SK-N-SH treated with all-trans-retinoic acid at 6 μM for 48 hours (cell line): ENCODE results near the gene CCT7.

Experiments
- ATAC-seq: fragments of 200-7000 bp; cut with Tn5 transposase; 3 replicates; pipeline ENCODE4 v1.9.1; 2020; ENCODE audit warnings: mild to moderate bottlenecking, moderate library complexity
- ARNTL ChIP-seq: fragments of 450-650 bp; formaldehyde crosslinking; IDR thresholded peaks from 2 replicates; pipeline ENCODE4 v1.5.0; 2020; ENCODE audit warnings: low read depth, mild to moderate bottlenecking, moderate library complexity, borderline replicate concordance
- BACH2 ChIP-seq: fragments of 250-450 bp; sonication (Bioruptor Pico); IDR thresholded peaks from 2 replicates; pipeline ENCODE4 v1.9.0; 2021; ENCODE audit warnings: mild to moderate bottlenecking, borderline replicate concordance
- CSDC2 ChIP-seq: fragments of 250-450 bp; sonication (Bioruptor Pico); IDR thresholded peaks from 2 replicates; pipeline ENCODE4 v1.5.0; 2020; ENCODE audit warnings: mild to moderate bottlenecking, moderate library complexity
- GLIS3 ChIP-seq: fragments of 250-450 bp; sonication (Bioruptor Pico); IDR thresholded peaks from 2 replicates; pipeline ENCODE4 v1.5.0; 2020; ENCODE audit warnings: mild to moderate bottlenecking, moderate library complexity
- ISL1 ChIP-seq: fragments of 250-450 bp; sonication (Bioruptor Pico); IDR thresholded peaks from 2 replicates; pipeline ENCODE4 v2.1.2; 2022; ENCODE audit warnings: mild to moderate bottlenecking, moderate library complexity
- PPARA ChIP-seq: fragments of 250-450 bp; sonication (Bioruptor Pico); IDR thresholded peaks from 2 replicates; pipeline ENCODE4 v1.5.0; 2020; ENCODE audit warnings: mild to moderate bottlenecking, borderline replicate concordance
- RARB ChIP-seq: fragments of 250-450 bp; sonication (Bioruptor Pico); IDR thresholded peaks from 2 replicates; pipeline ENCODE4 v1.8.0; 2021; ENCODE audit warnings: mild to moderate bottlenecking, moderate library complexity
- SNAI2 ChIP-seq: fragments of 250-450 bp; sonication (Bioruptor Pico); IDR thresholded peaks from 2 replicates; pipeline ENCODE4 v1.5.0; 2020; ENCODE audit warnings: mild to moderate bottlenecking, moderate library complexity
- TCF4 ChIP-seq: fragments of 250-450 bp; sonication (Bioruptor Pico); IDR thresholded peaks from 2 replicates; pipeline ENCODE4 v1.8.0; 2021; ENCODE audit warnings: mild to moderate bottlenecking, moderate library complexity, borderline replicate concordance
- TOX ChIP-seq: fragments of 250-450 bp; sonication (Bioruptor Pico); IDR thresholded peaks from 2 replicates; pipeline ENCODE4 v1.8.0; 2021; ENCODE audit warnings: mild to moderate bottlenecking, moderate library complexity, borderline replicate concordance
- ZC3H10 ChIP-seq: fragments of 250-450 bp; sonication (Bioruptor Pico); IDR thresholded peaks from 2 replicates; pipeline ENCODE4 v1.5.1; 2021; ENCODE audit warnings: mild to moderate bottlenecking, moderate library complexity
- ZFP3 ChIP-seq: fragments of 250-450 bp; sonication (Bioruptor Pico); IDR thresholded peaks from 2 replicates; pipeline ENCODE4 v1.5.0; 2020; ENCODE audit warnings: mild to moderate bottlenecking, moderate library complexity
- ZFP30 ChIP-seq: fragments of 450-650 bp; formaldehyde crosslinking; IDR thresholded peaks from 2 replicates; pipeline ENCODE4 v1.5.0; 2022; ENCODE audit warnings: mild to moderate bottlenecking, moderate library complexity
- ZNF565 ChIP-seq: fragments of 450-650 bp; formaldehyde crosslinking; conservative IDR thresholded peaks from 2 replicates; pipeline ENCODE4 v1.5.0; 2020; ENCODE audit warnings: low read depth, mild to moderate bottlenecking, moderate library complexity
- ZNF8 ChIP-seq: fragments of 450-650 bp; formaldehyde crosslinking; IDR thresholded peaks from 2 replicates; pipeline ENCODE4 v1.5.0; 2020; ENCODE audit warnings: mild to moderate bottlenecking, moderate library complexity
- TF ChIP-seq, protein P1 (sequence below): fragments of 250-450 bp; sonication (Bioruptor Pico); IDR thresholded peaks from 2 replicates; pipeline ENCODE4 v1.8.0; 2020; ENCODE audit warnings: mild to moderate bottlenecking, moderate library complexity, borderline replicate concordance
- TF ChIP-seq, protein P2 (sequence below): fragments of 250-450 bp; sonication (Bioruptor Pico); IDR thresholded peaks from 2 replicates; pipeline ENCODE4 v1.5.0; 2020; ENCODE audit warnings: mild to moderate bottlenecking, moderate library complexity
- TF ChIP-seq, protein P3 (sequence below): fragments of 250-450 bp; sonication (Bioruptor Pico); IDR thresholded peaks from 2 replicates; pipeline ENCODE4 v1.8.0; 2021; ENCODE audit warnings: low read depth, mild to moderate bottlenecking, moderate library complexity, borderline replicate concordance
- TF ChIP-seq, protein P4 (sequence below): fragments of 250-450 bp; sonication (Bioruptor Pico); IDR thresholded peaks from 2 replicates; pipeline ENCODE4 v1.5.1; 2020; ENCODE audit warnings: low read depth, mild to moderate bottlenecking, moderate library complexity

CCT7 gene

DNA sequence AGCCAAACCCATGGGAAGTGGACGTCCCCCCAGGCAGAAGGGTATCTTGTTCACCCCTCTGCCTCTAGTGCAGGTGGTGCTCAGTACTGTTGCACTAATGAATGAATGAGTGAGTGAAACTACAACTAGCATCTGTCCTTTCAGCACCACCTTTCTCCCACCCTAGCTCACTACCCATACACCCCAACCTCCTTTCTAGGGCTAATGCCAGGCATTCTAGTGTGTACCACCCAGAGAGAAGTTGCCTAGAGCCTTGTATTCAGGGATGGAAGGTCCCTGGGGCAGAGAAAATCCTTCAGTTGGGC, 22.5 kb downstream of the CCT7 start:
- no peak for TF ChIP-seq ZNF8 (CRISPR knock-in tag)
- TF ChIP-seq TOX: no peak
- TF ChIP-seq ARNTL: no peak
- no peak for TF ChIP-seq ZFP30 (CRISPR knock-in tag)
- no peak for TF ChIP-seq CSDC2 (CRISPR knock-in tag)
- TF ChIP-seq BACH2: no peak
- TF ChIP-seq ISL1 (CRISPR knock-in tag): no peak
- TF ChIP-seq, protein P1, sequence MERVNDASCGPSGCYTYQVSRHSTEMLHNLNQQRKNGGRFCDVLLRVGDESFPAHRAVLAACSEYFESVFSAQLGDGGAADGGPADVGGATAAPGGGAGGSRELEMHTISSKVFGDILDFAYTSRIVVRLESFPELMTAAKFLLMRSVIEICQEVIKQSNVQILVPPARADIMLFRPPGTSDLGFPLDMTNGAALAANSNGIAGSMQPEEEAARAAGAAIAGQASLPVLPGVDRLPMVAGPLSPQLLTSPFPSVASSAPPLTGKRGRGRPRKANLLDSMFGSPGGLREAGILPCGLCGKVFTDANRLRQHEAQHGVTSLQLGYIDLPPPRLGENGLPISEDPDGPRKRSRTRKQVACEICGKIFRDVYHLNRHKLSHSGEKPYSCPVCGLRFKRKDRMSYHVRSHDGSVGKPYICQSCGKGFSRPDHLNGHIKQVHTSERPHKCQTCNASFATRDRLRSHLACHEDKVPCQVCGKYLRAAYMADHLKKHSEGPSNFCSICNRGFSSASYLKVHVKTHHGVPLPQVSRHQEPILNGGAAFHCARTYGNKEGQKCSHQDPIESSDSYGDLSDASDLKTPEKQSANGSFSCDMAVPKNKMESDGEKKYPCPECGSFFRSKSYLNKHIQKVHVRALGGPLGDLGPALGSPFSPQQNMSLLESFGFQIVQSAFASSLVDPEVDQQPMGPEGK (CRISPR knock-in tag): no peak
- TF ChIP-seq, protein P2, sequence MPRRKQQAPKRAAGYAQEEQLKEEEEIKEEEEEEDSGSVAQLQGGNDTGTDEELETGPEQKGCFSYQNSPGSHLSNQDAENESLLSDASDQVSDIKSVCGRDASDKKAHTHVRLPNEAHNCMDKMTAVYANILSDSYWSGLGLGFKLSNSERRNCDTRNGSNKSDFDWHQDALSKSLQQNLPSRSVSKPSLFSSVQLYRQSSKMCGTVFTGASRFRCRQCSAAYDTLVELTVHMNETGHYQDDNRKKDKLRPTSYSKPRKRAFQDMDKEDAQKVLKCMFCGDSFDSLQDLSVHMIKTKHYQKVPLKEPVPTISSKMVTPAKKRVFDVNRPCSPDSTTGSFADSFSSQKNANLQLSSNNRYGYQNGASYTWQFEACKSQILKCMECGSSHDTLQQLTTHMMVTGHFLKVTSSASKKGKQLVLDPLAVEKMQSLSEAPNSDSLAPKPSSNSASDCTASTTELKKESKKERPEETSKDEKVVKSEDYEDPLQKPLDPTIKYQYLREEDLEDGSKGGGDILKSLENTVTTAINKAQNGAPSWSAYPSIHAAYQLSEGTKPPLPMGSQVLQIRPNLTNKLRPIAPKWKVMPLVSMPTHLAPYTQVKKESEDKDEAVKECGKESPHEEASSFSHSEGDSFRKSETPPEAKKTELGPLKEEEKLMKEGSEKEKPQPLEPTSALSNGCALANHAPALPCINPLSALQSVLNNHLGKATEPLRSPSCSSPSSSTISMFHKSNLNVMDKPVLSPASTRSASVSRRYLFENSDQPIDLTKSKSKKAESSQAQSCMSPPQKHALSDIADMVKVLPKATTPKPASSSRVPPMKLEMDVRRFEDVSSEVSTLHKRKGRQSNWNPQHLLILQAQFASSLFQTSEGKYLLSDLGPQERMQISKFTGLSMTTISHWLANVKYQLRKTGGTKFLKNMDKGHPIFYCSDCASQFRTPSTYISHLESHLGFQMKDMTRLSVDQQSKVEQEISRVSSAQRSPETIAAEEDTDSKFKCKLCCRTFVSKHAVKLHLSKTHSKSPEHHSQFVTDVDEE (CRISPR knock-in tag): no peak
- TF ChIP-seq ZC3H10: no peak
- no peak for TF ChIP-seq RARB
- no peak for TF ChIP-seq TCF4 (CRISPR knock-in tag)
- TF ChIP-seq PPARA: no peak
- TF ChIP-seq ZNF565 (CRISPR knock-in tag): no peak
- peak; percentile 13 for ATAC-seq

DNA sequence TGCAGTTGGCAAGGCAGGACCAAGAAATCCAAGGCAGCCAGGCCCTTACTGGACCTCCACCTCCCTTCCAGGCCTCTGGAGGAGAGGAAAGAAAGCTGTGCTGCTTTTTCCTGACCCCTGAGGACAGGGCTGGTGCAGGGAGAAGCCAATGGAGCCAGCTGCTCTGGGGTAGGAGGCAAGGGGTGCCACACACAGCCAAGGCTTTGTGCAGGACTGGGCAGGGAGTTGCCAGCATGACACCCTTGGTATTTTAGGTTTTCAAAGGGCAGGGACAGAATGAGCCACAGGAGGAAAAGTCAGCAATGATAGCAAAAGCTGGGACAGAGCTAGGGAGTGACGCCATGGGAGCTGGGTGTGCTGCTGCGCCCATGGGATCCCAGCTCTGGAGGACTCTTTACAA, 22.9 kb downstream of the CCT7 start:
- TF ChIP-seq BACH2 (no peak), PPARA (no peak), ISL1 (CRISPR knock-in tag) (no peak), ZFP3 (no peak), GLIS3 (no peak), ARNTL (no peak), SNAI2 (CRISPR knock-in tag) (no peak), RARB (no peak)
- TF ChIP-seq, protein P1 (CRISPR knock-in tag): no peak
- TF ChIP-seq, protein P3, sequence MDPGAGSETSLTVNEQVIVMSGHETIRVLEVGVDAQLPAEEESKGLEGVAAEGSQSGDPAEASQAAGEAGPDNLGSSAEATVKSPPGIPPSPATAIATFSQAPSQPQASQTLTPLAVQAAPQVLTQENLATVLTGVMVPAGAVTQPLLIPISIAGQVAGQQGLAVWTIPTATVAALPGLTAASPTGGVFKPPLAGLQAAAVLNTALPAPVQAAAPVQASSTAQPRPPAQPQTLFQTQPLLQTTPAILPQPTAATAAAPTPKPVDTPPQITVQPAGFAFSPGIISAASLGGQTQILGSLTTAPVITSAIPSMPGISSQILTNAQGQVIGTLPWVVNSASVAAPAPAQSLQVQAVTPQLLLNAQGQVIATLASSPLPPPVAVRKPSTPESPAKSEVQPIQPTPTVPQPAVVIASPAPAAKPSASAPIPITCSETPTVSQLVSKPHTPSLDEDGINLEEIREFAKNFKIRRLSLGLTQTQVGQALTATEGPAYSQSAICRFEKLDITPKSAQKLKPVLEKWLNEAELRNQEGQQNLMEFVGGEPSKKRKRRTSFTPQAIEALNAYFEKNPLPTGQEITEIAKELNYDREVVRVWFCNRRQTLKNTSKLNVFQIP (CRISPR knock-in tag): no peak
- TF ChIP-seq, protein P4, sequence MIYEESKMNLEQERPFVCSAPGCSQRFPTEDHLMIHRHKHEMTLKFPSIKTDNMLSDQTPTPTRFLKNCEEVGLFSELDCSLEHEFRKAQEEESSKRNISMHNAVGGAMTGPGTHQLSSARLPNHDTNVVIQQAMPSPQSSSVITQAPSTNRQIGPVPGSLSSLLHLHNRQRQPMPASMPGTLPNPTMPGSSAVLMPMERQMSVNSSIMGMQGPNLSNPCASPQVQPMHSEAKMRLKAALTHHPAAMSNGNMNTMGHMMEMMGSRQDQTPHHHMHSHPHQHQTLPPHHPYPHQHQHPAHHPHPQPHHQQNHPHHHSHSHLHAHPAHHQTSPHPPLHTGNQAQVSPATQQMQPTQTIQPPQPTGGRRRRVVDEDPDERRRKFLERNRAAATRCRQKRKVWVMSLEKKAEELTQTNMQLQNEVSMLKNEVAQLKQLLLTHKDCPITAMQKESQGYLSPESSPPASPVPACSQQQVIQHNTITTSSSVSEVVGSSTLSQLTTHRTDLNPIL (CRISPR knock-in tag): no peak
- TF ChIP-seq, all 23 proteins: peak for 0
- no peak for ATAC-seq

DNA sequence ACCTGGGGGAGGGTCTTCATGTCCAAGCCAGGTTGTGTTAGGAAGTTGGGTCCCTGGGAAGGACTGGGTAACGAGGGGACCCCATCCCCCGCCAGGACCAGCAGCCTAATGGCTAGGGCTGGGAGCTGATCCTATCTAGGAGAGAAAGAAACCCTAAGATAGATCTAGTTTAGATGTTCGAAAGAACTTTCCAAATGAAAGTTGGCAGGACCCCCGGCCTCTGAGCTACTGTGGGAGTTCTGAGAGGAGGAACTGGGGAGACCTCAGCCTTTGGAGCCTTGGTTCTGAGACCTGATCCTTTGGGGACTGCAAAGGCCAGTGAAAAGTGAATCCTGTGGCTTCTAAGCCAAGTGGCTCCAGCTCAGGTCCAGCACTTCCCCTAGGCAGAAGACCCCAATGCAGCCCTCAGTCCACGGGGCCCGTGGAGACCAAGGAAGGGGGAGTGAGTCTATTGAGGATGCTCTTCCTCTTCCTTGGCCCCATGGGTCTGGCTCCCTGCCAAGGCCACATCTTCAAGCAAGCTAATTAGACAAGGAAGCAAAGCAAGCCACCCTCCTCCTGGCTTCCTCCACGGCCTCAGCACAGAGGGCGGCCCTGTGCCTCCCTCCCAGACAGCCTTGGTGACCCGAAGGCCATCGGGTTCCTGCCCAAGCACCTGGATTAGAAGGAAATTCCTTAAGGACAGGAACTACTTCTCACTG, 23.5 kb downstream of the CCT7 start:
- no peak for TF ChIP-seq PPARA

More for the DNA sequence above, 23.5 kb downstream of the CCT7 start:
- ATAC-seq: no peak
